Fibroblast of lung (primary cell): ENCODE data around the gene RAB35.

Experiments used
- EZH2 ChIP-seq: IDR thresholded peaks from 2 replicates; pipeline ENCODE4 v1.5.1; 2012; ENCODE audit warnings: low read length, control low read depth, mild to moderate bottlenecking; ENCODE audit errors: missing control alignments
- TF ChIP-seq, protein P1 (sequence below), 2 donors: IDR thresholded peaks in 1 of 2; conservative IDR thresholded peaks in 1 of 2; 1 replicate in 1 of 2; 2 replicates in 1 of 2; pipeline ENCODE4 v1.5.1; 2011 to 2012; ENCODE audit warnings: low read length in 2 of 2, control low read depth in 1 of 2, inconsistent platforms in 1 of 2, low read depth in 1 of 2, mild to moderate bottlenecking in 1 of 2

GRCh38 chr12:120140603-120141002, 24.1 kb upstream of the RAB35 start:
- TF ChIP-seq, protein P1, sequence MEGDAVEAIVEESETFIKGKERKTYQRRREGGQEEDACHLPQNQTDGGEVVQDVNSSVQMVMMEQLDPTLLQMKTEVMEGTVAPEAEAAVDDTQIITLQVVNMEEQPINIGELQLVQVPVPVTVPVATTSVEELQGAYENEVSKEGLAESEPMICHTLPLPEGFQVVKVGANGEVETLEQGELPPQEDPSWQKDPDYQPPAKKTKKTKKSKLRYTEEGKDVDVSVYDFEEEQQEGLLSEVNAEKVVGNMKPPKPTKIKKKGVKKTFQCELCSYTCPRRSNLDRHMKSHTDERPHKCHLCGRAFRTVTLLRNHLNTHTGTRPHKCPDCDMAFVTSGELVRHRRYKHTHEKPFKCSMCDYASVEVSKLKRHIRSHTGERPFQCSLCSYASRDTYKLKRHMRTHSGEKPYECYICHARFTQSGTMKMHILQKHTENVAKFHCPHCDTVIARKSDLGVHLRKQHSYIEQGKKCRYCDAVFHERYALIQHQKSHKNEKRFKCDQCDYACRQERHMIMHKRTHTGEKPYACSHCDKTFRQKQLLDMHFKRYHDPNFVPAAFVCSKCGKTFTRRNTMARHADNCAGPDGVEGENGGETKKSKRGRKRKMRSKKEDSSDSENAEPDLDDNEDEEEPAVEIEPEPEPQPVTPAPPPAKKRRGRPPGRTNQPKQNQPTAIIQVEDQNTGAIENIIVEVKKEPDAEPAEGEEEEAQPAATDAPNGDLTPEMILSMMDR (conservative IDR thresholded peaks at IDR 0.05 in 1 of 2, IDR thresholded peaks at IDR 0.05 in 1 of 2; ENCODE audit: low read depth in 1 of 2, low read length in 2 of 2), result no peak
- TF ChIP-seq EZH2, result no peak
